GM21619 (cell line): ENCODE data around the gene AAK1.
"Not testable (repeated sequence)": the region's sequence is repeated elsewhere in the genome, so short reads cannot be mapped to it uniquely, and the experiment has no call there.

Experiments
- ATAC-seq: cut with Tn5 transposase; IDR thresholded peaks from one replicate; pipeline ENCODE4 v1.9.1; 2021; ENCODE audit not compliant: unreplicated experiment

The AAK1 gene

GRCh38 chr2:69628325-69629021, 15.1 kb downstream of the AAK1 start:
- no peak for ATAC-seq

GRCh38 chr2:69625078-69625795, 18.3 kb downstream of the AAK1 start:
- no peak for ATAC-seq

GRCh38 chr2:69624611-69625010, 18.9 kb downstream of the AAK1 start:
- ATAC-seq: no peak

GRCh38 chr2:69624131-69624530, 19.4 kb downstream of the AAK1 start:
- ATAC-seq: no peak

- no peak for ATAC-seq
Observed at GRCh38 chr2:69623236-69623635, 20.3 kb downstream of the AAK1 start.

- not testable (repeated sequence) for ATAC-seq
Observed at GRCh38 chr2:69622805-69623204, 20.7 kb downstream of the AAK1 start.

- not testable (repeated sequence) for ATAC-seq
Observed at GRCh38 chr2:69622017-69622540, 21.5 kb downstream of the AAK1 start.

- ATAC-seq: no peak
Observed at GRCh38 chr2:69621440-69621839, 22.1 kb downstream of the AAK1 start.

GRCh38 chr2:69620870-69621269, 22.7 kb downstream of the AAK1 start:
- no peak for ATAC-seq

- ATAC-seq: no peak
Observed at GRCh38 chr2:69619725-69620124, 23.8 kb downstream of the AAK1 start.

GRCh38 chr2:69618362-69618761, 25.2 kb downstream of the AAK1 start:
- no peak for ATAC-seq

- ATAC-seq: no peak
Observed at GRCh38 chr2:69617744-69618143, 25.8 kb downstream of the AAK1 start.

- ATAC-seq: no peak
Observed at GRCh38 chr2:69616755-69617154, 26.8 kb downstream of the AAK1 start.

GRCh38 chr2:69615969-69616368, 27.6 kb downstream of the AAK1 start:
- ATAC-seq: no peak

- no peak for ATAC-seq
Observed at GRCh38 chr2:69615078-69615625, 28.4 kb downstream of the AAK1 start.

- no peak for ATAC-seq
Observed at GRCh38 chr2:69612707-69613106, 30.8 kb downstream of the AAK1 start.

GRCh38 chr2:69612200-69612599, 31.3 kb downstream of the AAK1 start:
- no peak for ATAC-seq

GRCh38 chr2:69608109-69608508, 35.4 kb downstream of the AAK1 start:
- no peak for ATAC-seq

- not testable (repeated sequence) for ATAC-seq
Observed at GRCh38 chr2:69606771-69607170, 36.8 kb downstream of the AAK1 start.

- no peak for ATAC-seq
Observed at GRCh38 chr2:69605284-69605683, 38.3 kb downstream of the AAK1 start.

GRCh38 chr2:69604836-69605235, 38.7 kb downstream of the AAK1 start:
- ATAC-seq: no peak
